A549 (cell line): ENCODE data around the gene XRCC3. TPM values are rescaled to one million over a fixed set of nuclear protein-coding genes. Genes with fewer than 3 reads are reported as not detected.

ENCODE experiments used
- ATAC-seq, 2 experiments: fragments of 200-7000 bp in 1 of 2; fragments of >200 bp in 1 of 2; cut with Nextera tagmentation in 1 of 2; cut with Tn5 transposase in 1 of 2; 3 replicates each; pipeline versions ENCODE4 v1.8.0 to v1.9.1; 2018 to 2020; ENCODE audit warnings: mild to moderate bottlenecking in 1 of 2, moderate library complexity in 1 of 2
- CTCF ChIA-PET: fragments of 300-600 bp; sonication (Branson Sonifier 250); formaldehyde crosslinking; extraction: SDS; loops from one replicate; lab custom pipeline; 2021; ENCODE audit warnings: antibody characterized with exemption, inconsistent platforms; lab: Yijun Ruan, JAX
- POLR2A ChIA-PET: fragments of 350-600 bp; formaldehyde crosslinking; extraction: SDS; loops from one replicate; lab custom pipeline; 2021; ENCODE audit warnings: antibody characterized with exemption, inconsistent platforms; lab: Yijun Ruan, JAX
- DNase-seq, 2 experiments: peaks; one replicate each; pipeline versions ENCODE4 v3.0.0 to v3.0.0-alpha.2; 2011 to 2016; ENCODE audit warnings: low read depth in 1 of 2, low spot score in 1 of 2
- FAIRE-seq: peaks from 2 replicates; lab custom pipeline; 2011; peaks lifted over from hg19 to GRCh38; lab: Jason Lieb, UNC
- H3K27ac ChIP-seq, 2 experiments: fragments of >200 bp; sonication (Bioruptor Twin); formaldehyde crosslinking; 3 replicates each; pipeline ENCODE4 v1.5.1; 2016 to 2017
- H3K4me1 ChIP-seq: fragments of >200 bp; sonication (Bioruptor Twin); formaldehyde crosslinking; 3 replicates; pipeline ENCODE4 v1.6.1; 2016
- H3K4me2 ChIP-seq: fragments of >200 bp; sonication (Bioruptor Twin); formaldehyde crosslinking; 3 replicates; pipeline ENCODE4 v1.6.1; 2016
- H3K4me3 ChIP-seq: fragments of >200 bp; sonication (Bioruptor Twin); formaldehyde crosslinking; 3 replicates; pipeline ENCODE4 v1.5.1; 2016
- H3K9me3 ChIP-seq: fragments of >200 bp; sonication (Bioruptor Twin); formaldehyde crosslinking; 3 replicates; pipeline ENCODE4 v1.6.1; 2016
- BCL3 ChIP-seq: fragments of >200 bp; sonication (Bioruptor Twin); formaldehyde crosslinking; IDR thresholded peaks from 3 replicates; pipeline ENCODE4 v1.6.1; 2016
- EHF ChIP-seq: fragments of 250-450 bp; sonication (Bioruptor Pico); IDR thresholded peaks from 2 replicates; pipeline ENCODE4 v1.5.0; 2020; ENCODE audit warnings: mild to moderate bottlenecking
- EHMT2 ChIP-seq: fragments of 200-600 bp; sonication (generic); IDR thresholded peaks from 2 replicates; pipeline ENCODE4 v1.6.1; 2016; ENCODE audit warnings: antibody characterized with exemption, low read depth, mild to moderate bottlenecking, moderate library complexity
- ELK1 ChIP-seq: fragments of 150-350 bp; IDR thresholded peaks from 2 replicates; pipeline ENCODE4 v1.6.1; 2014; ENCODE audit warnings: low read depth, mild to moderate bottlenecking, low read length
- EP300 ChIP-seq, 2 experiments: fragments of >200 bp; sonication (Bioruptor Twin); formaldehyde crosslinking; IDR thresholded peaks; 2 replicates in 1 of 2; 3 replicates in 1 of 2; pipeline ENCODE4 v1.6.1; 2016 to 2017
- HOXB5 ChIP-seq: fragments of 250-450 bp; sonication (Bioruptor Pico); IDR thresholded peaks from 2 replicates; pipeline ENCODE4 v1.5.0; 2020; ENCODE audit warnings: mild to moderate bottlenecking, moderate library complexity
- POLR2AphosphoS2 ChIP-seq: conservative IDR thresholded peaks from 2 replicates; pipeline ENCODE4 v1.6.1; 2012; ENCODE audit warnings: low read length, improper control_type of control experiment, inconsistent platforms
- RAD21 ChIP-seq, 2 experiments: fragments of >200 bp in 1 of 2; sonication (Bioruptor Twin) in 1 of 2; formaldehyde crosslinking in 1 of 2; IDR thresholded peaks in 1 of 2; conservative IDR thresholded peaks in 1 of 2; 2 replicates in 1 of 2; 3 replicates in 1 of 2; pipeline ENCODE4 v1.6.1; 2012 to 2018; ENCODE audit warnings: inconsistent platforms in 1 of 2
- RARB ChIP-seq: fragments of 250-450 bp; sonication (Bioruptor Pico); IDR thresholded peaks from 2 replicates; pipeline ENCODE4 v1.8.0; 2021; ENCODE audit warnings: mild to moderate bottlenecking, moderate library complexity
- REST ChIP-seq: fragments of 200-600 bp; sonication (generic); IDR thresholded peaks from 2 replicates; pipeline ENCODE4 v1.6.1; 2016; ENCODE audit warnings: antibody characterized with exemption, mild to moderate bottlenecking, moderate library complexity
- RNF2 ChIP-seq: fragments of 200-600 bp; sonication (generic); IDR thresholded peaks from 2 replicates; pipeline ENCODE4 v1.6.1; 2016; ENCODE audit warnings: low read depth, mild to moderate bottlenecking, antibody characterized with exemption, moderate library complexity, borderline replicate concordance
- ZSCAN20 ChIP-seq: fragments of 250-450 bp; sonication (Bioruptor Pico); IDR thresholded peaks from 2 replicates; pipeline ENCODE4 v1.8.0; 2022; ENCODE audit warnings: mild to moderate bottlenecking, moderate library complexity
- WGBS: methylation state at CpG from one replicate; pipeline ENCODE4 v1.1.6; 2017; ENCODE audit errors: missing lambda C conversion rate; 5-methylcytosine and 5-hydroxymethylcytosine counted together
- polyA plus RNA-seq, 4 experiments: library from polyadenylated mRNA; depleted of rRNA in 3 of 4; stranded (reverse); fragments of >200 nt; fragmentation: RNase III in 1 of 4; extraction: RNeasy Plus Mini Kit Qiagen cat#74134 plus additional on column Dnase treatment in 1 of 4; gene quantifications; 2 replicates in 3 of 4; 3 replicates in 1 of 4; pipeline ENCODE4 v1.2.3, GENCODE V29; 2011 to 2017

XRCC3 gene
- polyA plus RNA-seq, 2 of the 4 experiments (the other 2 are of a cell fraction), result 23.0 to 28.1 TPM

GRCh38 chr14:103713304-103714062 lies 1.8 kb downstream of the XRCC3 start:
- TF ChIP-seq RARB (CRISPR knock-in tag) (no peak), EHMT2 (no peak), ELK1 (no peak), POLR2AphosphoS2 (0 out of 2 replicates have a peak, but pooled peaks have one; percentile 53), EP300 (IDR thresholded peaks at IDR 0.05) (no peak), BCL3 (no peak)
- H3K4me3 ChIP-seq, result no peak overlapping the region
- H3K27ac ChIP-seq, result peak overlapping the region in 1 of 2 experiments; percentile 93; a peak in 2 of 6 replicates
- WGBS, result 91% methylated on average over 18 of the region's 18 CpGs
- no peaks in the 10 kb centered on the region for H3K9me3 ChIP-seq
- ATAC-seq, result no peak
- ChIA-PET POLR2A (interaction anchor here (0.7 kb wide), 1 partner anchor 84 kb away, joined by 3 read pairs; the partner anchor contains the start of gene KLC1), CTCF (interaction anchor here (0.9 to 2.0 kb wide), 3 partner anchors 8 to 224 kb away, joined by 3 to 5 read pairs (median 3); no protein-coding TSS in a partner anchor)
- peaks cover 19% of the 10 kb centered on the region; the same call in 2 of the 3 replicates for H3K4me1 ChIP-seq
- peak overlapping the region; percentile 84 for H3K4me2 ChIP-seq
- DNase-seq, result no peak
- no peak for FAIRE-seq

GRCh38 chr14:103712633-103713247 lies 2.5 kb downstream of the XRCC3 start:
- ChIA-PET POLR2A (no interaction called here), CTCF (interaction anchor here (1.0 to 2.0 kb wide), 2 partner anchors 8 to 24 kb away, joined by 3 to 5 read pairs; no protein-coding TSS in a partner anchor)
- Histone ChIP-seq H3K4me1 (peaks cover 19% of the 10 kb centered on the region; the same call in 2 of the 3 replicates), H3K27ac (no peak overlapping the region), H3K9me3 (no peaks in the 10 kb centered on the region), H3K4me3 (no peak overlapping the region), H3K4me2 (no peak overlapping the region)
- DNase-seq, result no peak
- no peak for FAIRE-seq
- ATAC-seq, result no peak
- 91% methylated on average over 23 of the region's 24 CpGs for WGBS
- no peak for TF ChIP-seq EP300 (IDR thresholded peaks at IDR 0.05)
- no peak for TF ChIP-seq ZSCAN20 (CRISPR knock-in tag)
- TF ChIP-seq HOXB5 (CRISPR knock-in tag), result no peak
- TF ChIP-seq RNF2, result no peak

GRCh38 chr14:103711516-103712431 lies 3.5 kb downstream of the XRCC3 start:
- Histone ChIP-seq H3K4me1 (peaks cover 15% of the 10 kb centered on the region; the same call in 2 of the 3 replicates), H3K9me3 (no peaks in the 10 kb centered on the region), H3K4me3 (no peak overlapping the region), H3K4me2 (no peak overlapping the region), H3K27ac (peak overlapping the region in 1 of 2 experiments; percentile 18; a peak in 1 of 6 replicates)
- DNase-seq (no peak), FAIRE-seq (no peak), ATAC-seq (no peak)
- WGBS, result 88% methylated on average over 26 of the region's 27 CpGs
- TF ChIP-seq REST (no peak), RAD21 (conservative IDR thresholded peaks at IDR 0.05 in 1 of 2, IDR thresholded peaks at IDR 0.05 in 1 of 2) (no peak), EHF (no peak)
- POLR2A ChIA-PET, result no interaction called here
- CTCF ChIA-PET, result no interaction called here
